GM21786 (cell line): Measurements from ENCODE around the gene EHMT1.
"Not testable (repeated sequence)": the region's sequence is repeated elsewhere in the genome, so short reads cannot be mapped to it uniquely, and the experiment has no call there.

Experiments used
- ATAC-seq: cut with Tn5 transposase; IDR thresholded peaks from one replicate; pipeline ENCODE4 v1.9.1; 2021; ENCODE audit not compliant: unreplicated experiment

Gene EHMT1

DNA sequence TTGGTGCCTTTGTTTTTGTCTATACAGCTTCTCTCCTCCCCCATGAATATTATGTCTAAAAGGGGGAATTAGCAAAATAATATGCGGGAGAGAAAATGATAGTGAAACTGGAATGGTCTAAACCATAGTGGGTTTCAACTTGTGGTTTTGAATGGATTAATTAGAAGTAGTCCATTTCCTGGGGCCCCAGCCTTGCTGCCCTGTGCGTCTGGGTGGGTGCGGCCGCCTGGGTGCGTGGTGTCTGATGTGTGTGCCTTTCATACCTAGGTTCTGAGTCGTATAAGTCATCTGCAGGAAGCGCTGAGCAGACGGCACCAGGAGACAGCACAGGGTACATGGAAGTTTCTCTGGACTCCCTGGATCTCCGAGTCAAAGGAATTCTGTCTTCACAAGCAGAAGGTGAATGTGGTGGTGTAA, 138.8 kb downstream of the EHMT1 start:
- no peak for ATAC-seq

DNA sequence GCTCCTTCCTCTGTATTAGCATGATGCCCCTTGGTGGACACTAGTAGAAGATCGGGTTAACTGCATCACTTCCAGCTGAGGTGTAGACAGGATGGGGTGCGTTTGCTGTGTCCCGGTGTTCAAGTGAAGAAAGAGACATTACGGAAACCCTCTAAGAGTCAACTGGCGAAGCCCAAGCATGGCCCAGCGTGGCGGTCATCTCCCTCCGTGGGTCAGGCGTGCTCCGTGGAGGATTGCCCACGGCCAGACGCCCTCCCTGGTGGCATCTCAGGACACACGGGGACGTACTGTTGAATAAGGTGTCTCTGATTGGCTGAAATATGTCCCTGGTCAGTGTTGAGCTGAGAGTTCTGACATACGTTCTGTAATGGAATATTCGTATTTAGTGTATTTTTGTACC, 139.3 kb downstream of the EHMT1 start:
- ATAC-seq = no peak

- ATAC-seq = no peak
Observed at GRCh38 chr9:137759117-137759516, 140.3 kb downstream of the EHMT1 start.

- ATAC-seq = no peak
Observed at GRCh38 chr9:137759649-137760321, 141.0 kb downstream of the EHMT1 start.

DNA sequence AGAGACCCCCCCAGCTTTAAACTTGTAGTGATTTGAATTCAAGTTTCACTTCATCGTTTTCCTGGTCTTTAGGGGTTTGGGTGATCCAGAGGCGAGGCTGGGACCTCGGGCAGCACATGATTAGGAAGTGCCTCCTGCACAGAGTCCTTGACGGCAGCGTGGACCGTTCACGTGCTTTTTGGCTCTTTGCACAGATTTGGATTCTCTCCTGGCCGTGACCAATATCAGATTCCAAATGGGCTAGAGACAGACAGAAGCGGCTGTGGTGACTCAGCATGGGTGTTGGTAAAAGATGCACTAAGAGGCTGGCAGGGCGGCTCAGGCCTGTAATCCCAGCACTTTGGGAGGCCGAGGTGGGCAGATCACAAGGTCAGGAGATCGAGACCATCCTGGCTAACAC, 141.6 kb downstream of the EHMT1 start:
- no peak for ATAC-seq

- ATAC-seq = no peak
Observed at GRCh38 chr9:137761032-137761431, 142.2 kb downstream of the EHMT1 start.

DNA sequence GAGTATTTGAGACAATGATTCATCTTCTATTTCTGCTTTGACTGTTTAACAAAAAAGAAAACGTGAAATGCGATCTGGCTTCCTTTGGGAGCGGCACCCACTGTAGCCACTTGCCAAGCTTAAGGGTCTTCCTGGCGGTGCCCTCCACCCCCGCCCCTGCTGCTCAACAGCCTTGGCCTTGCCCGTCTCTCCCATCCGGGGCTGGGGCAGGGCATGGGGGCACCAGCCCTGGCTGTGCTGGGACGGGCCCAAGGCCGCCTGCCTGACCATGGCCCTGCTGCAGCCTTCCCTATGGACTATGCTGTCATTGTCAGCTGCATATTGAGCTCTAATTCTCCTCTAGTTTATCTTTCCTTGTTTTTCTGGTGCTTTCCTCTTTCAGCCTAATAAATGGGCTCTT, 143.0 kb downstream of the EHMT1 start:
- no peak for ATAC-seq

GRCh38 chr9:137762414-137763061, 143.7 kb downstream of the EHMT1 start:
- ATAC-seq = peak; percentile 71

DNA sequence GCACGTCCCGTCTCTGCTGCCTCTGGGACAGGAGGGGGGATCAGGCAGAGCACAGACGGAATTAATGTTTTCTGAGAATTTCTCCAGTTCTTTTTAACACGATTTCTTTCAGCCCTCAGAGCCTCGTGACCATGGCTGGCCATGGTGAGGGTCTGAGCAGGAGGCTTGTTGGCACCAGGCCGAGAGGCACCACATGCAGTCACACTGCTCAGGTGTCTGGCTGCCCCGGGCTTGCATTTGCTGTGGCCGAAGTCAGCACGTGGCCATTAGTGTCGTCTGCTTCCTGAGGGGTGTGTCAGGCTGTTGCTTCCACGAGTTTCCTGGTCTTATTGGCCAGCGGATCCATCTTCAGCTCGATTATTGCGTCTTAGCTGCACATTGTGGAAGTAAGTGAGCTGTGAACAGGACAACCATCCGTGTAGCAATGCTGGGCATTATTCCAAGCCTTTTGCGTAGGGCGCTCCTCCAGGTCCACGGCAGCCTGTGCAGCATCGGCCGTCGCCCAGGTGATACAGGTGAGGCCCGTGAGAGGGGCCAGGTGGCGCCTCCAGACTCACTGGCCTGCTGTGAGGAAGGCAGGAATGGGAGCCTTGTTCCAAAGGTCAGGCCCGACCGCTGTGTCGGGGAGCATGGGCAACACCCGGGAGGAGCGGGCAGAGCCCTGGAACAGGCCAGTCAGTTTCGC, 144.6 kb downstream of the EHMT1 start:
- ATAC-seq = no peak

DNA sequence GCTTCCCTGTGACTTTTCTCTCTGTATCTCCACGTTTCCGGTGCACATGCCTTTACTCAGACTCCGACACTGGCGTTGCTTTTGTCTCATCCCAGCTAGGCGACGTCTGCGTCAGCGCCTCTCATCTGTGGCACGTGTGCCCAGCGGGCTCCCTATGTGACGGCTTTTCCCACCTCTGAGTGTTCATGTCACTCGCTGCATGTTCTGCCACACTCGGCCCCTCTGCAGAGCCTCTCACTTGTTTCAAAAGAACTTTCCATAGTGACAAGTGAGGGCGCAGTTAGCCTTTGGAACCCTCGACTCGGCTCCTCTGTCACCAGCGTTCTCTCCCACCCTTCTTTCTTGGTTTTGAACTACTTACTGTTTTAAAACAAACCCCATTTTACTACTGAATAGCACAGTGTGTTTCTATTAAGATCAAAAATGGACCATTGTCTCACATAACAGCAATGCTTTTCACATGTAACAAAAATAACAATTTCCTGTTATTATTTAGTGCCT, 145.4 kb downstream of the EHMT1 start:
- no peak for ATAC-seq

- no peak for ATAC-seq
Observed at GRCh38 chr9:137764981-137765380, 146.2 kb downstream of the EHMT1 start.

DNA sequence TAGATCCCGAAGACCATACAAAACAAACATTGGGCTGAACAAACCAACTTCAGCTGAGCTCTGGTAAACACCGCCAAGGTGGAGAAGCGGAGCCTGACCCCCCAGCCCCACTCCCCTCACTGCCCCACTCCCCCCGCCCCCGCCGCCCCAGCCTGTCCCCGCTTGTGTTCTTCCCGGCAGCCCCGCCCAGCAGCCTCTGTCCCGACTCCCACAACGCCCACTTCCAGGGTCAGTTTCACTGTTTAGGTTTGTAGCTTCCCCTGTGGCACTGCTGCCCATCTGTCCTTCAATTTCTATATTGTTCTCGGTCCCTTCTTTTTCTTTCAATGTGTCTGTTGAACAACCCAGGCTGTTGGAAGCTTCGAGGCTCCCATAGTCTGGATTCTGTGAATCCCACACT, 146.7 kb downstream of the EHMT1 start:
- no peak for ATAC-seq

GRCh38 chr9:137771580-137771979, 152.8 kb downstream of the EHMT1 start:
- ATAC-seq = no peak

DNA sequence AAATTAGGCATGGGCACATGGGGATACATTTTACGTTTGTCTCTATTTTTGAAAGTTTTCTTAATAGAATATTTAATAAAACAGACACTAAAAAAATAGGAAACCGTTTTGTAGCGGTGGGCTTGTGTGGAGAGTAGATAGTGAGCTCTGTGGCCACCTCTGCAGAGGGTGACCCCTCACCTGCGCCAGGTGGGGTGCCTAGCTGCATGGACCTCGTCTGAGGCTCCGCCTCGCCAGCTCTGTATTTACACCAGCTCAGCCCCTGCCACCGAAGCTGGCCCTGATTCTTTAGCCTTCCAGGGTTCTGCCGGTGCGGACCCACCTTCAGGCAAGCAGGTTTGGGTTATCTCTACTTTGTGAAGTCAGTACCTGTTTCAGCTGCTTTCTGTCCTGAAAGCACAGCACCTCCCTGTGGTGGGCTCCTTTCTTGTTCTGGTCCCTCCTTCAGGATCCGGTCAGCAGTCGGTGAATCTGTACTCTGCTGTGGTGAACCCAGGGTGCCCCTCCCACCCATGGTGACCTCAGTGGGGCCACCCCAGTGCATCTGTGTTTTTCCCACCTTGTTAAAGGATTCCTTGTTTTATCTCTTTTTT, 153.6 kb downstream of the EHMT1 start:
- no peak for ATAC-seq

- ATAC-seq = no peak
Observed at GRCh38 chr9:137774775-137775386, 156.1 kb downstream of the EHMT1 start.

DNA sequence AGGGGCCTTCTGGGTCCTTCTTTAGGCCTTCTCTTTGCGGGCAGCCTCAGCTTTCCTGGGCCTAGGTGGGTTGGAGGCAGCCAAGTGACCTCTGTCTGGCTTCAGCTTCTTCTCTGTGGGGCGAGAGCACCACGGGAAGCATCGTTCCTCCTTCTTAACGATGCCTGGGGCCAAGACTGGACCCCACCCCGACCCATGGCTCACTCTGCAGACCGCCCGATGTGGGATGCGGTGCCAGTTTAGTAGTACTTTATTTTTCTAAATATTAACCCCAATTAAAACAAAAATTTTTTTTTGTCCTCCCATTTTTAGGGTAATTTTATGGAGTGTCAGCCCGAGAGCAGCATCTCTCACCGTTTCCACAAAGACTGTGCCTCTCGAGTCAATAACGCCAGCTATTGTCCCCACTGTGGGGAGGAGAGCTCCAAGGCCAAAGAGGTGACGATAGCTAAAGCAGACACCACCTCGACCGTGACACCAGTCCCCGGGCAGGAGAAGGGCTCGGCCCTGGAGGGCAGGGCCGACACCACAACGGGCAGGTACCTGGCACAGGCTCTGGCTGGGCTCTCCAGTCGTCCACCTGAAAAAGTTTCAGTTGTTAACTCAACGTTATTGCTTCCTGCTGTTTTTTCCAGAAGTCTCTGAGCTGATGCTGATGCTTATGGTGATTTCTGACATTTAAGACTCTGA, 157.6 kb downstream of the EHMT1 start:
- ATAC-seq = no peak

DNA sequence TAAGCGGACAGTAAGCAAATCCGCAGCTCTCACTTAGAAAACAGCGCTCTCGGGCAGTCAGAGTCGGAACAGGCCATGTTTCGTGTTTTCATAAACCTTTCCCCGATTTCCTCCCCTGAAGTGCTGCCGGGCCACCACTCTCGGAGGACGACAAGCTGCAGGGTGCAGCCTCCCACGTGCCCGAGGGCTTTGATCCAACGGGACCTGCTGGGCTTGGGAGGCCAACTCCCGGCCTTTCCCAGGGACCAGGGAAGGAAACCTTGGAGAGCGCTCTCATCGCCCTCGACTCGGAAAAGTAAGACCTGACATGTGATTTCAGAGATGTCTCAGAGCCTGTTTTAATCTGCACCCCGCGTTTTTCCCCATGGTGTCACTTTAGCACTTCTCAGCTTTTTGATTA, 159.0 kb downstream of the EHMT1 start:
- no peak for ATAC-seq

DNA sequence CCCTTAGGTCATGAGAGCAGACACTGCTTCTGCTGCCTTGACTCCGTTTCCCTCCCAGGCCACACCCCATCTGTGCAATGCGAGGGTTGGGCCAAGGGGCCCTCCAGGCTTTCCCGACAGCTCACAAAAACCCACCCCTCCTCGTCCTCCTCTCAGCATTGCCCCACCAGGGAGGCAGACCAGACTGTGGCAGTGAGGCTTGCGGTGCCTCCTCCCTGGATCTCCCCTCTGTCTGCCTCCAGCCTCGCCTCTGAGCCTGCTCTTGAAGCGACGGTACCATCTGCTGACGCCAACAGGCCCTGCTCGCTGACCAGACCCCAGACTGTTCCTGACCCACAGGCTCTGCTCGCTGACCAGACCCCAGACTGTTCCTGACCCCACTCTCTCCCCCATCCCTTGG, 159.5 kb downstream of the EHMT1 start:
- no peak for ATAC-seq

DNA sequence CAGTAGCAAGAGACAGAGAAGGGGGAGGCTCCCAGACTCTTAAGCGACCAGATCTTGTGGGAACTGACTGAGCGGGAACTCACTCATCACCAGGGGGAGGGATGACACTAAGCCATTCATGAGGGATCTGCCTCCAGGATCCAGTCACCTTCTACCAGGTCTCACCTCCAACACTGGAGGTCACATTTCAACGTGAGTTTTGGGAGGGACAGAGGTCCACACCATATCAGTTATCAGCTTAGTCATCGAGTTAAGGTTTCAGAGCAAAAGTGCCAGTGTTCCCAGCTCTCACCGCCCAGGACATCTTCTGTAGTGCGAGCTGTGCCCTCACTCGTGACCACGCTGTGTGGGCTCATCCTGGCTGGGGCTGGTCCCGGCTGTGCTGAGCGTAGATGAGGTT, 160.1 kb downstream of the EHMT1 start:
- ATAC-seq = no peak

DNA sequence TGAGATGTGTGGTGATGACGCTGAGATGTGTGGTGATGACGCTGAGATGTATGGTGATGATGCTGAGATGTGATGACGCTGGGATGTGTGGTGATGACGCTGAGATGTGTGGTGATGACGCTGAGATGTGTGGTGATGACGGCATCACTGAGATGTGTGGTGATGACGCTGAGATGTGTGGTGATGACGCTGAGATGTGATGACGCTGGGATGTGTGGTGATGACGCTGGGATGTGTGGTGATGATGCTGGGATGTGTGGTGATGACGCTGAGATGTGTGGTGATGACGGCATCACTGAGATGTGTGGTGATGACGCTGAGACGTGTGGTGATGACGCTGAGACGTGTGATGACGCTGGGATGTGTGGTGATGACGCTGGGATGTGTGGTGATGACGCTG, 161.2 kb downstream of the EHMT1 start:
- ATAC-seq = not testable (repeated sequence)
